HG03039 (cell line): ENCODE measurements around the gene IGSF9B.
A peak's percentile ranks its signal among the peaks of the same experiment; 100 is the strongest.

Experiments
- ATAC-seq: cut with Tn5 transposase; IDR thresholded peaks from one replicate; pipeline ENCODE4 v1.9.1; 2021; ENCODE audit warnings: mild to moderate bottlenecking, moderate library complexity; ENCODE audit not compliant: unreplicated experiment

Gene IGSF9B

DNA sequence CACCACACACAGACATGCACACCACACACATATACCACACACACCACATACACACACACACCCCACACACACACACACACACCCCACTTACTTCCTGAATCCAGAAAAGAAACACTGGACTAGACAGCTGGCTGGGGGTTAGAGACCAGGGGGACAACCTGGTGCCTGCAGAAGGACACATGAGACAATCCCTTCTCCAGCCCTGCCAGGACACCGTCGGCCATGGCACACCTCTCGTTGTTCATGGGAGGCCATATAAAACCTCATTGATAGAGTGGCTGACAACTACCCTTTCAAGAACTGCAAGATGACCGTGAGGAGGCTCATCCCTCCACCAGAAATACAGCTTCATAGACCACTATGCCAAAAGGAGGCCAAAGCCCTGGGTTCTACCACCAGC, 54.3 kb downstream of the IGSF9B start:
- ATAC-seq, result no peak

DNA sequence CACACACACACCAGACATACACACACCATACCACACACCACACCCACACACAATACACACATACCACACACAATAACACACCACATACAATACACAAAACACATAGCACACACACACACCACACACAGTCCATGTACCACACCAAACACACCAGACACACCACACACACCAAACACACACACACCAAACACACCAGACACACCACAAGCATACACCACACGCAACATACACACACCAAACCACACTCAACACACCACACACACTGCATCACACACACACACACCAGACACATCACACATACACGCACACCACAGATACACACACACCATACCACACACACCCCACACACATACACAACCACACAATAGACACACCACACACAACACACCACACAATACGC, 54.8 kb downstream of the IGSF9B start:
- no peak for ATAC-seq

DNA sequence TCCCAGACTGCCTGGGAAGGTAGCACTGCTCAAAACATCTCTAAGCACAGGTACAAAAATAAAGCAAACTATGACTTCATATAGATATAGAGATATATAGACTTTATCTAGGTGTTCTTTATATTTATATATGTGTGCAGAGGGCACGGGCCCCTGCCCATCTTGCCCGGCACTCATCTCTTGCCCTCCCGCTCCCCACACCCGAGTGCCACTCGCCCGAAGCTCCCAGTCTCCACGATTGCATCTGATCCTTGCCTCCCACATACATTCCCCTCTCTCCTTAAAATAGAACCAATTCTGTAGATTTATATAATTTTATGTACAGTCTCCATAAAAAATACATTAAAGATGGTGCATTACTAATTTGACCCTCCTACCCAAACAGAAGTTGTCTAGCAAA, 55.5 kb downstream of the IGSF9B start:
- no peak for ATAC-seq

DNA sequence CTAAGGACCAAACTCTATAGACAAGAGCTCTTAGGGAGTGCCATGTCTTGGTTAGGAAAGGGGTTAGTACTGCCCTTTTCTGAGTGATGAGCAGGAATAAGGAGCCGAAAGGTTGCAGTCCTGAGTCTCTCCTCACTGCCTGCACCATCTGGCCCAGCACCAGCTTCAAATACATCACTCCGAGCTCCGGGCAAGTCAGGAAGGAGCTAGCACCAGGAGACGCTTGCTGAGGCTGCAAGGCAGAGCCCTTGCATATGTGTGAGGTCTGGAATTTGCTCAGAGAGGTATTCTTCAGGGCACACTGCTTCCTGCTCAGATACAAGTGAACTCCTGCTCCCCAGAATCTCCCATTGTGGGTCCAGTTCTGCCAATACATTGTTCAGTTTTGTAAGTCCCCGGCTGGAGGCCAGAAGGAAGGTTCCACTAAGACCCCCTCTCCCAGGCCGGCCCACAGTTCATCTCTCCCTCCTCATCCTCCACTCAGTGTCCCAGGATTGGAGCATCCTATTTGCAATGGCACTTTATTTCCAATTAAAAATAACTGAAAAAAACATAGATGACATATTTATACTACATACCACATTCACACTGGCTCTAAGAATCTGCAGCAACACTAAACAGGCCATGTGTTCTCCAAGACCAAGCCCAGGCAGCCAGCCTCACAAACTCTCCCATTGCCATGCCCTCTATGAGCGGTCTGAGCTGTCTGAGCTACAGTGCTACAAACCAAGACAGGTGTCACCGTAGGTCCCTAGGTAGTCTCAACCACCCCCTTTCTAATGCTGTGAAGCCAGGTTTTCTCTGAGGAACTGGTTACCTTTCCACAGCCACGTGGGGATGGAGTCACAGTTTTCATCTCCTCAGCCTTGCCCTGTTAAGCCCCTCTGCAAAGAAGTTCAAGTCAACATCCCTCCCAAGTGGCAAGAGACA, 56.3 kb downstream of the IGSF9B start:
- no peak for ATAC-seq

DNA sequence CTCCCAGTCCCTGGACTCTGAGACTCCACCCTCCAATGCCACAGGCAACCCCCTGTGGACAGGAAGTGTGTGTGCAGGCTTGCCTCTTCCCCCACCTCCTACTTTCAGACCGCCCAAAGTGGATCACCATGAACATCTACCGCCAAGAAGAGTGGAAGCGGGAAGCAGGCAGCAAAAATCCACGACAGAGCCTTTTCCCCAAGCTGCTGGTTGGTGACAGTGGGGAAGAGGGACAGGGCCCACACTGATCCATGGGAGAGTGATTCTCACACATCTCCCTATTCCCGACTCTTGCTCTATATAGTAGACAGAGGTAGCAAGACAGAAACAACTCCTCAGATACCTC, 58.0 kb downstream of the IGSF9B start:
- ATAC-seq, result no peak

DNA sequence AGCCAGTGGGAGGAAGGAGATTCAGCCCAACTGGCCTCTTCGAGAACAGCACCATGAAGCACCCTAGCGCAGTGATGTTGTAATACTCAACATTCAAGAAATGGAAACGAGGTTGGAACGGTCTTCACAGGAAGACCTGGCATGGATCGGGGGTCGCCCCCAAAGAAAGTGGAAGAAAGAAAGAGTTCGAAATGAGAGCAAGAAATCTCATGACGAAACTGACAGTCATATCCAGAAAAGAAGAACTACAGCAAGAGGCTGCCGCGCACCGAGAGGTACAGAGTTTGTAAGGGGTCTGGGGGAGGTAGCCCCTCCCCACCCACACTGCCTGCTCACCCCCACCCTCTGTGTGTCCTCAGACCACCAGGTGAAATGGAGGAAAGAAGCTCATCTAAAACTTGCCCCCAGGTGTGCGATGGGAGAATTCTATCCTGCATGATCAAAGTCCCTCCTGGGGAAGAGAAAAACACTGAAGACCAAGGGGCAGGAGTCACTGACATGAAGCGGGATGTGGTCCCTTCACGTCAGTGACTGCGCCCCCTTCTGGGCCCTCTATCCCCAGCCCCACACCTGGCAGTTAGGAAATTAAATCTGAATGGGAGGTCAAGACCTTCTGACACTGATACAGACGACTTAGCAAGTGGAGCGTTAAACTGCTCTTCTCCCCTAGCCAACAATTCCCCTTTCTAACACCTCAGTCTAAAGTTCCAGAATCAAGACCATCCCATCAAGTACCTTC, 58.6 kb downstream of the IGSF9B start:
- no peak for ATAC-seq

DNA sequence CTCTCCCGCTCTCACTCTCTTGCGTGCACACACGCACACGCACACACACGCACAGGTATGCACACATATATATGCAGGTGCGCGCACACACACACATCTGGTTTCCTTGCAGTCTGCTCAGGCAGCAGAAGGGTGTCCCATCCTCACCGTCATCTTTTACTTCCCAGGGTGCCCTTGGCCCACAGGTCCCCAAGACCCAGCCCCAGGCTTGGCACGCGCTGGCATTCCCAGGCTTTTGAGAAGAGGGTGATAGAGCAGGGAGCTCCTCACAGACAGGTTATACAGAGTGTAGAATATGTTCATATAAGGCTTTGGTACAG, 59.5 kb downstream of the IGSF9B start:
- no peak for ATAC-seq

DNA sequence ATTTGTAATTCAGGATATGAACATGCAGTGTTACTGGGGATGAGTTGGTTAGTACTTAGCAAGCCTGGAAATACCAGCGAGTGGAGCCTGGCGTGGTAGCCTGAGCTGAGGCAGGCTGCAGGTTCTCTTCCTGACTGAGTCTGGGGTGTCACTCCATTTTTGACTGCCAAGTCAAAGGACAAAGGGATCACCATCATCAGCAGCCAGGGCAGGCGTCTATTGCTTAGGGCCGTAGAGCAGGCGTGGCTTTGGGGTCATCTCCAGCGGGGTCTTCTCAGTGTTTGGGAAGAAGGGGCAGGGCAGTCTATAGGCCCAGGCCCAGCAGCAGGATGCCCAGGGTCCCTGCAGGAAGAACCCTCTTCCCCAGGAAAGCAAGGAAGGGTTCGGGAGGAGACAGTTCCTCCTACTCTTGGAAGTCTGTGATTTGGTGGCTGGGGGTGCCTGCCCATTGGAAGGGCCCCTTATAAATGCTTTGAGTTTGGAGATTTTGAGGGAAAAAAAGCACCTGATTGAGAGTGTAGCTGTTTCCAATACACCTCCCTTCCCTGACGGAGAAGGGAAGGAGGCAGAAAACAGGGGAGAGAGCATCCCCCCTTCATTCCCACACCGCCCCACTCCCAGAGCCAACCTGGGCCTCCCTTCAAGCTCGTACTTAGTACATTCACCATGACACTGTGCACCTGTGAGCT, 60.0 kb downstream of the IGSF9B start:
- ATAC-seq, result no peak

DNA sequence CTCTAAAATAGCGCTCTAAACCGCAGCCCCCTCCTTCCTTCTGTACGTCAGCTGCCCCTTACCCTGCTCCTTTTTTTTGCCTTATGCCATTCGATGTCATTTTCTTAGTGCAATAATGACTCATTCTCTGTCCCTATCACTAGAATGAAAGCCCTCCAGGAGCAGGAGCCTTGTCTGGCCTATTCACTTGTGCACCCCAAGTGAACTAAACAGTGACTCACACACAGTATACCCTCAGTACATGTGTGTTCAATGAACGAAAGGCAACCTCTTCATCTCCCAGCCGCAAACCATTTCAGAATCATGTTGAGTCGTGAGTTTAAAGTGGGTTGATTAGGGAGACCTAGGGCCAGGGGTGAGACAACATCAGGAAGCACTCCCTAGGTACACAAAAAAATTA, 60.7 kb downstream of the IGSF9B start:
- peak; percentile 40 for ATAC-seq

DNA sequence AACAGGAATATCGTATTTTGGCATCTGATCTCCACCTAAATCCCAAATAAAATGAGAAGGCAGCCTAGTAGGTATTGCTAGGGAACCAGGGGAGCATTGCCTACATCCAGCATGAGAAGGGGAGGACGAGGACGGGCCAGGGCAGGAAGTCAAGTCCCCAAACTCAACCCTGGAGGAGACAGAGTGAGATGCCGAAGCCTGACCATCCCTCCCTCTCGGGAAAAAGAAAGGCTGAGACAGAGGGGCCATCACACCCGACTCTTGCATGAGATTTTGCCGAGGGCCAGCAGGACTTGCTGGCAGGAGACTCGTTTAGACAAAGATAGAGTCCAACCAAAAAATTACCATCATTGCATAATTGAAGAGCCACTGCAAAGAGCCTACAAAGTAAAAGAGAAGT, 61.2 kb downstream of the IGSF9B start:
- no peak for ATAC-seq

DNA sequence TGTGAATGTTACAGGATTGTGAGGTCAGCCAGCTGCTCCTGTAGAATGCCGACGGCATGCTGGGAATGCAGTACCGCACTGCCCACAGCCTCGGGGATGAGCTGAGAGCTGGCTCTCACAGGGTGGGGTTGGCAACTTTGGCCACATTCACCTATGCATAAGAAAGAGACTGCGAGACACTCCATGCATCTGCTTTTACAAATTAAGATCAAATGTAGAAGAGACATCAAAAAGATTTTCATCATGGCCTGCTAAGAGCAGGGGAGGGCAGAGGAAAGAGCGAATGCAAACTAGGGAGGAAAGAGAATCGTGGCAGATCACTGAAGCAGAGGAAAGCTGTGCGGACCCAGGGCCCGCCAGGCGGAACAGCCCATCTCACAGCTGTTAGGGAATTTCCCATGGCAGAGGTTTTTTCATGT, 61.7 kb downstream of the IGSF9B start:
- ATAC-seq, result peak; percentile 46

DNA sequence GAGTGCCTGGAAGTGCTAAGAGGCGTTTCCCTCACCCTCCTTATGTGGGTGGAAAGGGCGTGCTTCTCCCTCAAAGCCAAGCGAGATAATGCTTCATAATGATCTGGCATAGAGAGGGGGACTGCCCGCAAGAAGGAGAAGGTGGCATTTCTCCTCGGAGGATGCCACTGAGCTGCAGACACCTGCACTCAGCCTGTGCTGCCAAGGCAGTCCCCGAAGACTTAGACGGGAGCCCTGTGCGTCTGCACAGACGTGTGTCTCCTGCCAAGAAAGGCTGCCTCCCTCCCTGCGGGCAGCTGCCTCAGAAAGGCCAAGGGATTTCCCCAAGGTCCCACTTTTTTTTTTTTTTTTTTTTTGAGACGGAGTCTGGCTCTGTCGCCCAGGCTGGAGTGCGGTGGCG, 63.4 kb downstream of the IGSF9B start:
- no peak for ATAC-seq

DNA sequence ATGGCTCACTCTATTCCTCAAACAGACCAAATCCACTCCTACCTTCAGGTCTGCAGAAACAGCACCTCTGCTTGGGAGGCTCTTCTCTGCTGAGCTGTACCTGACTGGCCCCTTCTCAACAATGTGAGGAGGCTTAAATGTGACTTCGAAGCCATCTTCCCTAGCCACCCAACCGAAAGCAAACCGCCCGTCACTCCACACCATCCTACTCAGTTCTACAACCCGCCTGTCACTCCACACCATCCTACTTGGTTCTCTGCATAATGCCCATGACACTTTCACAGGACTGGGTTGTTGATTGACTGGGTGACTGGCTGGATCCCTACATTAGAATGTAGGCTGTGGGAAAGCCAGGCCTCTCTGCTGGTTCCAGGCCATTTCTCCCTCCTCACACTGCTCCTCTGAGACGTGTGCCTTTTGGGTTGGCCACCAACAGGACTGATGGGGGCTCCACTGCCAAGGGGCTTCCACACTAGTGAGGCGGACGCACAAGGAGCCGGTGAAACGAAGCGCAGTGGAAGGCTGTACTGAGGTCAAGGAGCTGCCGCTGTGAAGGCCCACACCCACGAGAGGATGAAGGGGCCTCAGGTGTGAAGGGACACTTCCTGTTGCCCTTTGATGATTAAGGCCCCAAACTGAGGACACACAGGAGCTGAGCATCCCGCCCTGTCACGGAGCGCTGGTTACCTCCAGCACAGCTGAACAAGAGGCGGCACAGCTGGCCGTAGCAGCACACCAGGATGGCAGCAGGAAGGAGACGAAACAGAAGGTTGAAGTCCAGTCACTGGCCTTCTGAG, 64.0 kb downstream of the IGSF9B start:
- ATAC-seq, result no peak

DNA sequence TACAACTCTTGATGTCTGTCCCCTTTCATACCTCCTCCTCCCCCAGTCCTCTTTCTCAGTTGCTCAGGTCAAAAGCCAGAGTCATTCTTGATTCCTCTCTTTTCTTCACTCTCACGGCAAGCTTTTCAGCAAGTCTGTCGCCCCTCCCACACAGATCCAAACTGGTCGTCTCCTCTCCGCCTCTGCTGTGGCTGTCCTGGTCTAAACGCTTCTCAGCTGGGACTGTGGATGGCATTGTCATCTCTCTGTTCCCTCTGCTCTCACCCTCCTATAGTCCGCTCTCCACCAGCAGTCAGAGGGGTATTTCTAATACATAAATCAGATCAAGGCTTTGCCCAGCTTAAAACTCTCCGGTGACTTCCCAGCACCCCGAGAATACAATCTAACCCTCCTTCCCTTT, 64.6 kb downstream of the IGSF9B start:
- no peak for ATAC-seq

DNA sequence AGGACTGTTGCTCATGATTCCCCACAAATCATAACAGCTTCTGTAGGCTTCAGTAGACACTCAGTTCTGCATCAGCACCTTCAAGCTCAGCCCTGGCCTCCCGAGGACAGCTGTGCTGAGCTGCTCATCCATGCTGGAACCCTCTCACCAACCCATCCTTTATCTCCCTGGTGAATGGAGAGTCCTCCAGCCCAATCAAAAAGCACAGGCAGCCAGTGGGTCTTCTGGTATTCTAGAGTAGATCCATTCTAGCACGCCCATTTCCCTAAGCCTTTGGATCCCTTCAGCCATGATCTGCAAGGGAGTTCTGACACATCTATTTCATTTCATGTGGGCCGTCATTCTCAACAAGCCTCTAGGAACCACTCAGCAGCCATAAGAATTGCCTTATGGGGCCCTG, 66.9 kb downstream of the IGSF9B start:
- no peak for ATAC-seq

DNA sequence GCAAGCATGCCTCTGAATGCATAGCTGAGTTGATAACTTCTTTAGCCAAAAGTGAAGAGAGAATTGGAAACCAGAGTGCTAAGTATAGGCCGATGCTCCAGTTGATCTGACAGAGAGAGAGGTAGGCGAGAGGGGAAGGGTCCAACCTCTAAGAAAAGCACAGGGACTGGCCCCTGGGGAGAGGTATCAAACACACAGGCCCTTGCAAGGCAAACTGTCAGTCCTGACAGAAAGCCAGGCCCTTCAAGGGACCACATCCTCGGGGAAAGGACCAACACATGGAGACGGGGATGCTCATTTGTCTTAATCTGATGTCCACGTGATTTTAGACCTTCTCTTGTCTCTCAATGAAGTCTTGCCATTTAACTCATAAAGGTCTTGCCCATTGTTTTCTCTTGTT, 67.6 kb downstream of the IGSF9B start:
- ATAC-seq, result no peak

DNA sequence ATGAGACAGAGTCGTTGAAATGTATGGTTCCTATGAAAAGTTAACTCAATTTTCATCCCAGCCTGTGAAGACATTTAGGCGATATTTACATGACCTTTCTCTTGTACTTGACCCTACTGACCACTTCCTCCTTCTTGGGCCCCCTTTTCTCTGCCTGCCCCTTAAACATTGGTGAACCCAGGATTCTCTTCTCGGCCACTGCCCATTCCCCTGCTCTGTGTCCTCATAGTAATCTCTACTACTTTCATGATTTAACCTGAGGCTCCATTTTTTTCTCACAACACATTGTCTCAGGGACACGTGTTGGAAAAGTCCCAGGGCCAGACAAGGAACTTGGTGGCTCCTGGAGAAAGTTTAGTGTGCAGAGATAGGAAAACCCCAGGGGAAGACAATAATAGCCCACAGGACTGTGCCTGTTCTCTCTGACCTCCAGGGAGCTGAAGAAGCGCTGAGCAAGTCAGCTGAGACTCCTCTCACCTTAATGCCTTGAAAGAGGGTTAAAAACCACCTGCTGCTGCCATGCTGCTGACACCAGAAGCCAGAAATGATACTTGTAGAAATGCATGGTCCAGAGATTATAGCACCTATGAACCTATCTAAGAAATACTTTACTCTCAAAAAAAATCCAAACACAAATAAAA, 69.0 kb downstream of the IGSF9B start:
- no peak for ATAC-seq

DNA sequence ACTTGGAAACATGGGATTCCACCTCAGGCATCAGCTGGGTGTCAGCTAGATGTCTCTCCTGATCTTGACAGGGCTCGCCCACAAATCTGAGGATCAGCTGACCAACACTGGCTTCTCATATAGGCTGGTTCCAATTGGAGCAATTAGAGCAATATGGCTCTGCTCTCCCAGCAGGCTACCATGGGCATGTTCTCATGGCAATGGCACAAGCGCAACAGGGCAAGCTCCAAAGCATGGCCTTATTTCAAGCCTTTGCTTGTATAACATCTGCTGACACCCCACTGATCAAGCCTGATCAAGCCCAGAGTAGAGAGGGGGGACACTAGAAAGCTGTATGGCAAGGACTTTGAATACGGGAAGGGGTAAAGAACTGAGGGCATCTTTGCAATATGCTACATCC, 70.7 kb downstream of the IGSF9B start:
- ATAC-seq, result no peak

DNA sequence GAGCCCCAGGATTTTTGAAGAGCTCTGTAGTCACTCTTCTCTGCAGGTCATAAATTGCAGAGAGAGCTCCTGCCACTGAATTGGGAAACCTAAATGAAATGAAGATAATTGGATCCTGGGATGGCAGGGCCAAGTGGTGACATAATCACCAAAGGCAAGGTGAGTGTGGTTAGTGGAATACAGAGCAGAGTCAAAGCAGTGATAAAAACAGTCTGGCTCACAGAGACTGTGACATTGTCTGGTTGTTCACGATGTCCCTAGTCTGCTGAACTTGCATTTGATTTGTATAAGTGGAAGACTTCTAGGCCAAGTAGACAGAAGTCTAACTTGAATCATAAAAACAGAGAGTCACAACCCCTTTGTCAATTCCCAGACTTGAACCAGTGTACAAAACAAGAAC, 84.6 kb downstream of the IGSF9B start:
- ATAC-seq, result no peak

DNA sequence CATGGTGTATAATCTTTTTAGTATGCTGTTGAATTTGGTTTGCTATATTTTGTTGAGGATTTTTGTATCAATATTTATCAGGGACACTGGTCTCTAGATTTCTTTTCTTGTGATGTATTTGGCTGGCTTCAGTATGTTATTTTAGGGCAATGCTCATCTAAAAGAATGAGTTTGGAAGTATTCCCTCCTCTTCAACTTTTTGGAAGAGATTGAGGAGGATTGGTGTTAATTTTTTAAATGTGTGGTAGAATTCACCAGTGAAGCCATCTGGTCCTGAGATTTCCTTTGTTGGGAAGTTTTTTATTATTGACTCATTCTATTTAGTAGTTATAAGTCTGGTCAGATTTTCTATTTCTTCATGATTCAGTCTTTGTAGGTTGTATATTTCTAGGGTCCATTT, 89.3 kb downstream of the IGSF9B start:
- ATAC-seq, result no peak

DNA sequence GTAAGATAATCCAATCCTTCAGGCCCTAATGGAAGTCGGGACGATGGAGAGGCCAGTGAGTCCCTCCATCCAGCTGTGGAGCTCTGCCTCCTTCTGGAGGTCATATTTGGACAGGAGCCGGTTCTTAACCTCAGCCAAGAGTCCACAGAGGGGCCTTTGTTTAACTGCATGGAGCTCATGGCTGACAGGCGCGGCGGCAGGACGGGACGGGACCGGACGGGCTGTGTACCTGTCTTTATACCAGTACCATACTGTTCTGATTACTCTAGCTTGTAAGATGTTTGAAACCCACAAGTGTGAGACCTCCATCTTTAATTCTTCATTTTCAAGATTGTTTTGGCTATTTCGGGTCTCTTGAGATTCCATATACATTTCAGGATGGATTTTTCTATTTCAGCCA, 91.3 kb downstream of the IGSF9B start:
- no peak for ATAC-seq
